ENCODE results near the gene DIP2B. TPM values are rescaled to one million over a fixed set of nuclear protein-coding genes. Genes with fewer than 3 reads are reported as not detected.

Gene DIP2B
- total RNA-seq, 4 donors from 2014 or later = 31.1 to 57.2 (median 46.5) TPM

DNA sequence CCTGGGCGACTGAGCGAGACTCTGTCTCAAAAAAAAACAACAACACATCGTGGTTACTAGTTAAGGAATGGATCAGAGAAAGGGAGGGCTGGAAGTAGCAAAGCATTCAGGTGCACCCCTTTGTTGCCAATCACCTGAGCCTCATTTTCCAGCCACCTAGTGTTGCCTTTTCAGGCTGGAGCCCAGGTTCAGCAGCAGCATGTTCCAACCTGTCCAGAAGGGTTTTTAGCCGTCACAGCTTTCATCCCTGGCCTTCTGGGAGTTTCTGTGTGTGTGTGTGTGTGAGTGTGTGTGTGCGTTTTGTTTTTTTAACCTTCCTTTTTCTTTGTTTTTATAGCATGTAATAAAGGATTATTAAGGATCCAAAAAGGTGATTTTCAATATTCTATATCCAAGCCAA, 138.0 kb downstream of the DIP2B start:
- Histone ChIP-seq H3K36me3 (peaks cover 0 to 12% (median 0%) of the 10 kb centered on the region in 3 donors), H3K9me3 (no peaks in the 10 kb centered on the region), H3K4me1 (peaks cover 10 to 50% (median 14%) of the 10 kb centered on the region in 3 donors), H3K27me3 (no peaks in the 10 kb centered on the region), H3K27ac (peak overlapping the region; percentile 72 to 81 (median 76)), H3K4me3 (no peak overlapping the region)
- no peak for TF ChIP-seq POLR2A (IDR thresholded peaks at IDR 0.05)
- TF ChIP-seq, protein P1, sequence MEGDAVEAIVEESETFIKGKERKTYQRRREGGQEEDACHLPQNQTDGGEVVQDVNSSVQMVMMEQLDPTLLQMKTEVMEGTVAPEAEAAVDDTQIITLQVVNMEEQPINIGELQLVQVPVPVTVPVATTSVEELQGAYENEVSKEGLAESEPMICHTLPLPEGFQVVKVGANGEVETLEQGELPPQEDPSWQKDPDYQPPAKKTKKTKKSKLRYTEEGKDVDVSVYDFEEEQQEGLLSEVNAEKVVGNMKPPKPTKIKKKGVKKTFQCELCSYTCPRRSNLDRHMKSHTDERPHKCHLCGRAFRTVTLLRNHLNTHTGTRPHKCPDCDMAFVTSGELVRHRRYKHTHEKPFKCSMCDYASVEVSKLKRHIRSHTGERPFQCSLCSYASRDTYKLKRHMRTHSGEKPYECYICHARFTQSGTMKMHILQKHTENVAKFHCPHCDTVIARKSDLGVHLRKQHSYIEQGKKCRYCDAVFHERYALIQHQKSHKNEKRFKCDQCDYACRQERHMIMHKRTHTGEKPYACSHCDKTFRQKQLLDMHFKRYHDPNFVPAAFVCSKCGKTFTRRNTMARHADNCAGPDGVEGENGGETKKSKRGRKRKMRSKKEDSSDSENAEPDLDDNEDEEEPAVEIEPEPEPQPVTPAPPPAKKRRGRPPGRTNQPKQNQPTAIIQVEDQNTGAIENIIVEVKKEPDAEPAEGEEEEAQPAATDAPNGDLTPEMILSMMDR (IDR thresholded peaks at IDR 0.05) = peak in 4 of 6 experiments; percentile 17 to 44 (median 22)
- DNase-seq = no peak
- WGBS, 2 donors = 43 to 61% methylated on average over 5 of the region's 5 CpGs
- intact Hi-C loops (cut with DNase I) = no loop called here

DNA sequence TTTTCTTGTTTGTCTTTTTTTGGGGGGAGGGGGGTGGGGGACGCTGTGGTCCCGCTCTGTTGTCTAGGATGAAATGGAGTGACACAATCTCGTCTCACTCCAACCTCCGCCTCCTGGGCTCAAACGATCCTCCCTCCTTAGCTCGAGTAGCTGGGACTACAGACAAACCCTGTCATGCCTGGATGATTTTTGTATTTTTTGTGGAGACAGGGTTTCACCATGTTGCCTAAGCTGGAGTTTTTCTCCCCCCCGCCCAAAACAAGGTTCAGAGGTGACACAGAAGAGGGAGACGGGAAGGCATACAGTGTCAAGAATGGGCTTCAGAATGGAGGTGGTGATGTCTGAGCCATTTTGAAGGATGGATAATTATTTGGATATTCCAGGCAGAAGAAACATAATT, 142.2 kb downstream of the DIP2B start:
- no peak overlapping the region for H3K27ac ChIP-seq
- H3K9me3 ChIP-seq = no peaks in the 10 kb centered on the region
- no peaks in the 10 kb centered on the region for H3K36me3 ChIP-seq
- no peak overlapping the region for H3K4me3 ChIP-seq
- no peaks in the 10 kb centered on the region for H3K27me3 ChIP-seq
- no peak for DNase-seq
- TF ChIP-seq POLR2A (IDR thresholded peaks at IDR 0.05) = no peak
- TF ChIP-seq, protein P1 (IDR thresholded peaks at IDR 0.05) = no peak
- intact Hi-C loops (cut with DNase I) = no loop called here
- 63 to 66% methylated on average over 7 of the region's 8 CpGs for WGBS, 2 donors
- peaks cover 3 to 31% (median 6%) of the 10 kb centered on the region in 3 donors for H3K4me1 ChIP-seq

DNA sequence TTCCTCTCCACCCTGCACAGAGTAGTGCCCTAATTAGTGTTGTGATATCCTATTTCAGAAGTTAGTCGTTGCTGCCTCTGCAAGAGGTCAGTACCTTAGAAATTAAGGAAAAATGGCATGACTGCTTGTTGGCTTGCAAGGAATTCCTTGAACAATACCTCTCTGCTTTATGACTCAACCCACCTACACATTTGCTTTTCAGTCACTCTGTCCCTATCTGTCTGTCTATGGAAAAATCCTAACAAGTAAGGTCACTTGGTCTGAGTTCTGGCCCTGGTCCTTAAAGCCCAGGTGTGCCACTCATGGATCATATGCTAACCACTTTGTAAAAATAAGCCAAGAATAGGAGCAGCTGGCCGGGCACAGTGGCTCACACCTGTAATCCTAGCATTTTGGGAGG, 142.7 kb downstream of the DIP2B start:
- Histone ChIP-seq H3K36me3 (no peaks in the 10 kb centered on the region), H3K4me1 (peaks cover 0 to 27% (median 2%) of the 10 kb centered on the region in 3 donors), H3K9me3 (no peaks in the 10 kb centered on the region), H3K27ac (no peak overlapping the region), H3K4me3 (no peak overlapping the region), H3K27me3 (no peaks in the 10 kb centered on the region)
- no peak for DNase-seq
- intact Hi-C loops (cut with DNase I) = no loop called here
- TF ChIP-seq POLR2A (IDR thresholded peaks at IDR 0.05) = no peak
- TF ChIP-seq, protein P1 (IDR thresholded peaks at IDR 0.05) = no peak
- WGBS, 2 donors = 33 to 60% methylated on average over 1 to 2 of the region's 2 CpGs

DNA sequence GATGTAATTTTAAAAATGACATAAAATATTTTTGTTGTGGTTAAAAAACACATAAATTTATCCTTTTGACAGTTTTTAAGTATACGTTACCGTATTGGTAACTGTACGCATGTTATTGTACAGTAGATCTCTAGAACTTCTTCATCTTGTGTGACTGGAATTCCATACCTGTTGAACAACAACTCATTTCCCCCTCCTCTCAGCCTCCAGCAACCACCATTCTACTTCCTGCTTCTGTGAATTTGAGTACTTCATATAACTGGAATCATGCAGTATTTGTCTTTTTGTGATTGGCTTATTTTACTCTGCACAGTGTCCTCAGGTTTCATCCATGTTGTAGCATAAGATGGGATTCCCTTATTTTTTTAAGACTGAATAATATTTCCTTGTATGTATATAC, 145.5 kb downstream of the DIP2B start:
- intact Hi-C loops (cut with DNase I) = no loop called here

DNA sequence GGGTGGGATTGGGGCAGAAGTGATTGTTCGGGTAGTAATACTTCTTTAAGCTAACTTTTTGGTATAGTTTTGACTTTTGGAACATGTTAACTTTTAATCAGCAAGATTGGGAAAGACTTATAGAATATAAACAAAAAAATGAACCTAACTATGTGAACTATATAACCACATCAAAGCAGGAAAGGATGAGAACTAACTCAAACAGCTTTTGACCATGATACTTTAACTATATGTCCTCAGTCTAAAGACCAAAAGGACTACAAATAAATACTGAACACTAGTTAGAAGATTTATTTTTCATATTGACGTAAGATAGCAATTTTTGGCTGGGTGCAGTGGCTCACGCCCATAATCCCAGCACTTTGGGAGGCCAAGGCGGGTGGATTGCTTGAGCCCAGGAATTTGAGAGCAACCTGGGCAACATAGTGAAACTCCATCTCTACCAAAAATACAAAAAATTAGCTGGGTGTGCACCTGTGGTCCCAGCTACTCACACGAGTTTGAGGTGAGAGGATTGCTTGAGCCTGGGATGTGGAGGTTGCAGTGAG, 150.7 kb downstream of the DIP2B start:
- intact Hi-C loops (cut with DNase I) = no loop called here
- Histone ChIP-seq H3K27me3 (no peaks in the 10 kb centered on the region), H3K36me3 (peaks cover 0 to 10% (median 0%) of the 10 kb centered on the region in 3 donors), H3K4me3 (no peak overlapping the region), H3K27ac (no peak overlapping the region), H3K4me1 (no peaks in the 10 kb centered on the region), H3K9me3 (no peaks in the 10 kb centered on the region)
- 76 to 79% methylated on average over 5 of the region's 5 CpGs for WGBS, 2 donors
- no peak for DNase-seq
- TF ChIP-seq, protein P1 (IDR thresholded peaks at IDR 0.05) = no peak
- TF ChIP-seq POLR2A (IDR thresholded peaks at IDR 0.05) = no peak

More for the DNA sequence above, 145.5 kb downstream of the DIP2B start:
- Histone ChIP-seq H3K4me3 (no peak overlapping the region), H3K27ac (peak overlapping the region in 1 of 4 donors; percentile 13), H3K4me1 (peaks cover 0 to 14% (median 0%) of the 10 kb centered on the region in 3 donors), H3K27me3 (no peaks in the 10 kb centered on the region), H3K9me3 (no peaks in the 10 kb centered on the region), H3K36me3 (no peaks in the 10 kb centered on the region)
- no peak for TF ChIP-seq POLR2A (IDR thresholded peaks at IDR 0.05)
- TF ChIP-seq, protein P1 (IDR thresholded peaks at IDR 0.05) = no peak
- WGBS, 2 donors = 76 to 87% methylated on average over 3 of the region's 3 CpGs
- DNase-seq = no peak
